DND-41 (cell line): ENCODE results near the gene STAG1.

Source experiments
- ATAC-seq: fragments of 200-7000 bp; cut with Tn5 transposase; 3 replicates; pipeline ENCODE4 v1.9.1; 2021; ENCODE audit warnings: low read depth; ENCODE audit not compliant: insufficient read depth
- DNase-seq: peaks from one replicate; pipeline ENCODE4 v3.0.0-alpha.2; 2020
- H2AFZ ChIP-seq: 2 replicates; pipeline ENCODE4 v1.6.0; 2012; ENCODE audit warnings: low read depth, low read length
- H3K27ac ChIP-seq: 2 replicates; pipeline ENCODE4 v1.5.1; 2012; ENCODE audit warnings: low read length, inconsistent platforms
- H3K27me3 ChIP-seq: fragments of 200-600 bp; sonication (generic); 2 replicates; pipeline ENCODE4 v1.6.0; 2012; ENCODE audit warnings: low read length, mild to moderate bottlenecking, inconsistent platforms; ENCODE audit not compliant: insufficient read depth, poor library complexity
- H3K36me3 ChIP-seq: 2 replicates; pipeline ENCODE4 v1.5.1; 2012; ENCODE audit warnings: low read length, inconsistent platforms; ENCODE audit not compliant: insufficient read depth
- H3K4me1 ChIP-seq: 2 replicates; pipeline ENCODE4 v1.5.1; 2012; ENCODE audit warnings: mild to moderate bottlenecking, low read length; ENCODE audit not compliant: insufficient read depth
- H3K4me2 ChIP-seq: 2 replicates; pipeline ENCODE4 v1.6.0; 2012; ENCODE audit warnings: mild to moderate bottlenecking, moderate library complexity, low read length, inconsistent platforms; ENCODE audit not compliant: insufficient read depth
- H3K4me3 ChIP-seq, 2 experiments: fragments of 200-600 bp in 1 of 2; shearing (Covaris generic) in 1 of 2; 2 replicates each; pipeline ENCODE4 v1.5.1; 2012 to 2016; ENCODE audit warnings: inconsistent platforms in 2 of 2, low read length in 2 of 2, mild to moderate bottlenecking in 2 of 2, low read depth in 1 of 2, moderate library complexity in 1 of 2
- H3K79me2 ChIP-seq: 2 replicates; pipeline ENCODE4 v1.6.0; 2012; ENCODE audit warnings: low read length, inconsistent platforms; ENCODE audit not compliant: insufficient read depth
- H3K9ac ChIP-seq: 2 replicates; pipeline ENCODE4 v1.6.0; 2012; ENCODE audit warnings: low read depth, mild to moderate bottlenecking, inconsistent platforms, low read length, moderate library complexity
- H3K9me3 ChIP-seq: 2 replicates; pipeline ENCODE4 v1.5.1; 2012; ENCODE audit warnings: low read length, moderate library complexity, mild to moderate bottlenecking, inconsistent platforms; ENCODE audit not compliant: insufficient read depth, severe bottlenecking
- H4K20me1 ChIP-seq: 2 replicates; pipeline ENCODE4 v1.6.0; 2012; ENCODE audit warnings: low read length; ENCODE audit not compliant: insufficient read depth
- EZH2 ChIP-seq: IDR thresholded peaks from 3 replicates; pipeline ENCODE4 v1.6.1; 2012; ENCODE audit warnings: borderline replicate concordance, low read depth, mild to moderate bottlenecking, moderate library complexity, low read length, inconsistent platforms; ENCODE audit not compliant: severe bottlenecking
- TF ChIP-seq, protein P1 (sequence below): IDR thresholded peaks from 2 replicates; pipeline ENCODE4 v1.5.1; 2012; ENCODE audit warnings: borderline replicate concordance, low read length, moderate library complexity, mild to moderate bottlenecking; ENCODE audit not compliant: poor library complexity, severe bottlenecking; ENCODE audit errors: extremely low read depth

The STAG1 gene

DNA sequence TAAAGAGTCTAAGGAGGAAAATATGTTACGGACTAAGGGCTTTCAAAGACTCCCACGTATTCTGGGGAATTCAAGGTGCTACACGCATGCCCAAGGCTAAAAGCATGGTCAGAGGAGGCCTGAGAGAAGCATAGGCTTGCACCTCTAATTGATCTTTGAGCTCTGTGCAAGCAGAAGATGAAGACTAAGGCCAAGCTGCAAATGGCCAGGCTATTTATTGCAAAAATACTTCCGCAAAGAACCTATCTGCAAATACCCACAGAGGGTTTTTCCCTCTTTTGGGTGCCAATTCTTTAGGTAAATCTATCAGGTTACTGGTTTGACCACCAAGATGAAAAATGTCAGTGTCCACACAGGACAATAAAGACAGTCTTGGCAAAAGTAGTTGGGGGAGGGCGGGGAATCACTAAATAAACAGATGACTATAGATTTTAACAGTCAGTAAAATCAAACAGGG lies 119.5 kb downstream of the STAG1 start:
- peaks cover 25% of the 10 kb centered on the region for H3K36me3 ChIP-seq
- no peaks in the 10 kb centered on the region for H3K9me3 ChIP-seq
- H3K27ac ChIP-seq: no peak overlapping the region
- no peak overlapping the region for H2AFZ ChIP-seq
- no peak for ATAC-seq
- no peaks in the 10 kb centered on the region for H3K27me3 ChIP-seq
- TF ChIP-seq EZH2: no peak
- TF ChIP-seq, protein P1, sequence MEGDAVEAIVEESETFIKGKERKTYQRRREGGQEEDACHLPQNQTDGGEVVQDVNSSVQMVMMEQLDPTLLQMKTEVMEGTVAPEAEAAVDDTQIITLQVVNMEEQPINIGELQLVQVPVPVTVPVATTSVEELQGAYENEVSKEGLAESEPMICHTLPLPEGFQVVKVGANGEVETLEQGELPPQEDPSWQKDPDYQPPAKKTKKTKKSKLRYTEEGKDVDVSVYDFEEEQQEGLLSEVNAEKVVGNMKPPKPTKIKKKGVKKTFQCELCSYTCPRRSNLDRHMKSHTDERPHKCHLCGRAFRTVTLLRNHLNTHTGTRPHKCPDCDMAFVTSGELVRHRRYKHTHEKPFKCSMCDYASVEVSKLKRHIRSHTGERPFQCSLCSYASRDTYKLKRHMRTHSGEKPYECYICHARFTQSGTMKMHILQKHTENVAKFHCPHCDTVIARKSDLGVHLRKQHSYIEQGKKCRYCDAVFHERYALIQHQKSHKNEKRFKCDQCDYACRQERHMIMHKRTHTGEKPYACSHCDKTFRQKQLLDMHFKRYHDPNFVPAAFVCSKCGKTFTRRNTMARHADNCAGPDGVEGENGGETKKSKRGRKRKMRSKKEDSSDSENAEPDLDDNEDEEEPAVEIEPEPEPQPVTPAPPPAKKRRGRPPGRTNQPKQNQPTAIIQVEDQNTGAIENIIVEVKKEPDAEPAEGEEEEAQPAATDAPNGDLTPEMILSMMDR: no peak
- H4K20me1 ChIP-seq: peaks cover 27% of the 10 kb centered on the region; the same call in 1 of the 2 replicates
- H3K4me1 ChIP-seq: no peaks in the 10 kb centered on the region
- DNase-seq: no peak
- H3K4me3 ChIP-seq: no peak overlapping the region
- peaks cover 99% of the 10 kb centered on the region for H3K79me2 ChIP-seq
- no peak overlapping the region for H3K9ac ChIP-seq
- H3K4me2 ChIP-seq: no peak overlapping the region

GRCh38 chr3:136631424-136631823 lies 120.8 kb downstream of the STAG1 start:
- no peaks in the 10 kb centered on the region for H3K9me3 ChIP-seq
- H2AFZ ChIP-seq: no peak overlapping the region
- H3K79me2 ChIP-seq: peaks cover 99% of the 10 kb centered on the region
- H3K36me3 ChIP-seq: peaks cover 31% of the 10 kb centered on the region
- no peak overlapping the region for H3K4me2 ChIP-seq
- peaks cover 22% of the 10 kb centered on the region; the same call in 1 of the 2 replicates for H4K20me1 ChIP-seq
- DNase-seq (no peak), ATAC-seq (no peak)
- H3K27ac ChIP-seq: no peak overlapping the region
- H3K9ac ChIP-seq: no peak overlapping the region
- H3K4me1 ChIP-seq: no peaks in the 10 kb centered on the region
- no peak overlapping the region for H3K4me3 ChIP-seq
- H3K27me3 ChIP-seq: no peaks in the 10 kb centered on the region
- TF ChIP-seq, protein P1: no peak
- no peak for TF ChIP-seq EZH2

- no peaks in the 10 kb centered on the region for H3K4me1 ChIP-seq
- H3K79me2 ChIP-seq: peaks cover 99% of the 10 kb centered on the region
- no peak overlapping the region for H3K4me3 ChIP-seq
- H3K9me3 ChIP-seq: no peaks in the 10 kb centered on the region
- H2AFZ ChIP-seq: no peak overlapping the region
- ATAC-seq (no peak), DNase-seq (no peak)
- H3K36me3 ChIP-seq: peaks cover 31% of the 10 kb centered on the region
- H3K9ac ChIP-seq: no peak overlapping the region
- H3K27me3 ChIP-seq: no peaks in the 10 kb centered on the region
- H4K20me1 ChIP-seq: peaks cover 19% of the 10 kb centered on the region; the same call in 1 of the 2 replicates
- TF ChIP-seq EZH2: no peak
- TF ChIP-seq, protein P1: no peak
- no peak overlapping the region for H3K4me2 ChIP-seq
- no peak overlapping the region for H3K27ac ChIP-seq
These were observed 121.3 kb downstream of the STAG1 start for GRCh38 chr3:136630915-136631314.
